ENCODE data around the gene GALNTL6. TPM values are rescaled to one million over a fixed set of nuclear protein-coding genes. Genes with fewer than 3 reads are reported as not detected.

The GALNTL6 gene
- polyA plus RNA-seq, 3 donors = 0.70 to 1.4 (median 0.87) TPM

DNA sequence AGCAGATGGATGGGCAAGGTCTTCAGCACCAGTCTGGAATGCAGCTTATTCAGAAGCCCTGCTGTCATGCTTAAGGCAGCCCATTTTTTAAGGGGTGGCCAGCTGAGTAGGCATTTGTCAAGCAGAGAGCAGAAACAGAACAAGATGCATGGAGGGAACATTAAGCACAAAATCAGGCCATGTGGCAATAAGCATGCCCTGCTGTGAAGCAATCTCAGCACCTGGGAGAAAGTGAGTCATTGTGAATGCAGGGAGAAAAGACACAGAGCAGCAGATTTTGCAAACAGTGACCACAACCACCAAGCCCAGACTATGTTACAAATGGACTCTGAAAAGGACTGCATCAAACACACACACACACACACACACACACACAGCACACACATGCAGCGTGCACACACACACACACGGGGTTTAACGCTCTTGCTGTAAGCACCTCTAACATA lies 1261.3 kb downstream of the GALNTL6 start:
- DNase-seq = no peak

DNA sequence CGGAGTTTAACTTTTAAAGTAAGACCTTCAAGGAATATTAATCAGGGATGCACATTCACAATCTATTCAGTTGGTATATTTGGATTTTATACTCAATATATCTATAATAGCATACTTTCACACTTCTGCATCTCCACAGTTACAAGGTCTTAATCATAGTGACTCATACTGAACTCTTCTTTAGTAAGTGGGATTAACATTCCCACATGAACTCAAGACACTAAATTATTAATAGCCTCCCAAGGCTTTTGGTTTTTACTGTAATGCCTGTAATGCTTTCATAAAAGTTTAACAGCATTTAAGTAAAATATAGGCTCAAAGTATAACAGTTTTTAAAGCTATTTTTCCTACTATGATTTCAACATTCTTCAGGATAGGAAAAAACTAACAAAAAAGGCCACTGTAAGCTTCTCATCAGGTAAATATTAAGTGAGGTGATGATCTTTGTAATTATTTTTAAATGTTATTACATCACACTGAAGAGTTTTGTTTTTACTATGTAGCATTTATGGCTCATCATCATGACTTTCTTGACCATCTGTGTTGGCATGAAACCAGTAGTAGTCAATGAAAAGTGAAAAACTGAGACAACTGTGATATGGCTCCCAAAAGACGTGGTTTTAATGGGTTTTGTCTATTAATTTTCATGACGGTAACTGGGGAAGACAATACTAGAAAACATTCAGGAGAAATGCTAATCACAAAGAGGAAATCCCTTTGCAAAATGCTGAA lies 1263.9 kb downstream of the GALNTL6 start:
- no peak for DNase-seq

DNA sequence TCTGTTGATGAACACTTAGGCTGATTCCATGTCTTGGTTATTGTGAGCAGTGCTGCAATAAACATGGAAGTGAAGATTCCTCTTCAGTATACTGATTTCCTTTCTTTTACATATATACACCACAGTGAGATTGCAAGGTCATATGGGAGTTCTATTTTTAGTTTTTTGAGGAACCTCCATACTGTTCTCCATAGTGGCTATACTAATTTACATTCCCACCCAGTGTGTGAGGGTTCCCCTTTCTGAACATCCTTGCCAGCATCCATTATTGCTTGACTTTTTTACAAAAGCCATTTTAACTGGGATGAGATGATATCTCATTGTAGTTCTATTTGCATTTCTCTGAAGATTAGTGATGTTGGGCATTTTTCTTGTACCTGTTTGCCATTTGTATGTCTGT lies 1274.9 kb downstream of the GALNTL6 start:
- no peak for DNase-seq

Measured in renal pelvis (tissue), 4 donors.